Skin epidermis (tissue), 12 donors: Measurements from ENCODE around the gene ZBTB3.
"Not testable (repeated sequence)": the region's sequence is repeated elsewhere in the genome, so short reads cannot be mapped to it uniquely, and the experiment has no call there.

Experiments used
- H3K27ac ChIP-seq, 21 experiments: fragments of 200-600 bp; sonication (generic) in 11 of 21; one replicate each; pipeline ENCODE4 v1.5.0; 2020; ENCODE audit warnings: mild to moderate bottlenecking in 3 of 21, inconsistent platforms in 2 of 21, moderate library complexity in 2 of 21
- H3K4me3 ChIP-seq, 7 experiments: fragments of 200-600 bp; sonication (generic) in 2 of 7; one replicate each; pipeline ENCODE4 v1.5.0; 2020; ENCODE audit warnings: inconsistent platforms in 2 of 7, mild to moderate bottlenecking in 2 of 7, moderate library complexity in 1 of 7

Gene ZBTB3

DNA sequence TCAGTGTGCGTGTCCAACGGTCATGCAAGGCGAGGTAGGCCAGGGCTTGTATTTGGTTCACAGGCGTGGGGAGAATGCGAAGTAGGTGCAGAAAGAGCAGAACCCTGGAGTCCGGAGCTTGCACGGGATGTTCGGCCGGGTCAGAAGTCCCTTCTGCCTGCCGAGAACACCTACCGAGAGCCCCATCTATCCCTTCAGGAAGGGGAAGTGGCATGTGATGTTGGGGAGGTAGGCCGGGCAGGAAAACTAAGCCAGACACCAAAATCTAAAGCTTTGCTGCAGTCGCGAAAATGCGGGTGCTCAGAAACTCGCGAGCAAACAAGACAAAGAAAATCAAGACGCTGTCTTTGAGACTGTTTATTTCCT is 16.8 kb upstream of the ZBTB3 start:
- Histone ChIP-seq H3K4me3 (peak overlapping the region; percentile 58 to 74 (median 67)), H3K27ac (peak overlapping the region in 20 of 21 experiments; percentile 76 to 97 (median 90))

- peak overlapping the region in 18 of 21 experiments; percentile 52 to 92 (median 82) for H3K27ac ChIP-seq
These were observed 6.9 kb upstream of the ZBTB3 start for GRCh38 chr11:62760867-62761227.

DNA sequence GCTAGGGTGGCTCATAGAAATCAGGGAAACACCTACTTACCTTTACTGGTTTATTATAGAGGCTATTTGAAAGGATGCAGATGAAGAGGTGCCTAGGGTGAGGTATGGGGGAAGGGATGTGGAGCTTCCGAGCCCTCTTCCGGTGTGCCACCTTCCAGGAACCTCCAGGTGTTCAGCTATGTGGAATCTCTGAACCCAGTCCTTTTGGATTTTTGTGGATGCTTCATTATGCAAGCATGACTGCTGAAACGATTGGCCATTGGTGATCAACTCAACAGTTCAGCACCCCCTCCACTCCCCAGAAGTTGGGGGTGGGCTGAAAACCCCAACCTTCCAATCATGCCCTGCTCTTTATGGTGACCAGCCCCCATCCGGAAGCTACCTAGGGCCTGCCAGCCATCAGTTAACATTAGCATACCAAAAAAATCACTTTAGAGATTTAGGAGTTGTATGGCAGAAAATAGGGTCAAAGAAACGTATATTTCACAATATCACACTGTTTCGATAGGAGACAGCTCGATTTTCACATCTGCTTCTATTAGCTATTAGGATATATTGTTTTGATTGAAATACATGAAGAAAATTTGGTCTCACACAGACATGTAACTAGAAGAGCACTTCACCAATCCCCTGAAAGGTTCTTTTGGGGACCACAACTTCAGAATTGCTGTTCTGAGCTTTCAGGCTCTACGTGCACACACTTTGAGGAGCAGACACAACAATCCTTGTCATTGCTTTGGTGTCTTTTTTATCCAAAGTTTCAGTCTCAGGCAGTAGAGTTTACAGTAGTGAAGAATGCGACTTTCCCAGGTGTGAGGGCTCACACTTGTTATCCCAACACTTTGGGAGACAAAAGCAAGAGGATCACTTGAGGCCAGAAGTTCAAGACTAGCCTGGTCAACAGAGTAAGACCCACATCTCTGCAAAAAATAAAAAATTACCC is 4.2 kb upstream of the ZBTB3 start:
- no peak overlapping the region for H3K4me3 ChIP-seq
- no peak overlapping the region for H3K27ac ChIP-seq

More at GRCh38 chr11:62760867-62761227, 6.9 kb upstream of the ZBTB3 start:
- peak overlapping the region; percentile 54 to 80 (median 67) for H3K4me3 ChIP-seq

- Histone ChIP-seq H3K27ac (no peak overlapping the region), H3K4me3 (no peak overlapping the region)
These were observed 1.2 kb upstream of the ZBTB3 start for GRCh38 chr11:62755086-62755615.

- H3K27ac ChIP-seq, result peak overlapping the region in 20 of 21 experiments; percentile 27 to 97 (median 88)
These were observed 795 bp downstream of the ZBTB3 start for GRCh38 chr11:62752994-62753735.

GRCh38 chr11:62752177-62752785 is 1.7 kb downstream of the ZBTB3 start:
- Histone ChIP-seq H3K27ac (peak overlapping the region in 5 of 21 experiments; percentile 88 to 97 (median 92)), H3K4me3 (no peak overlapping the region)

More at GRCh38 chr11:62752994-62753735, 795 bp downstream of the ZBTB3 start:
- H3K4me3 ChIP-seq, result peak overlapping the region; percentile 41 to 60 (median 53)

DNA sequence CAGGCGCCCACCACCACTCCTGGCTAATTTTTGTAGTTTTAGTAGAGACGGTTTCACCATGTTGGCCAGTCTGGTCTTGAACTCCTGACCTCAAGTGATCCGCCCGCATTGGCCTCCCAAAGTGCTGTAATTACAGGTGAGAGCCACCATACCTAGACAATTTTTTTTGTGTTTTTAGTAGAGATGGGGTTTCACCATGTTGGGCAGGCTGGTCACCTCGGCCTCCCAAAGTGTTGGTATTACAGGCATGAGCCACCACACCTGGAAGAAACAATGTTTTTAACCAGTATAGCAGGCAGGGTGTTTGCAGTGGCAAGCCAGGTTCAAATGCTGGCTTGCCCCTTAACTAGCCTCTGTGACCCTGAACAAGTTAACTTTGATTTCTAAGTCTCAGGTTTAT is 4.0 kb downstream of the ZBTB3 start:
- peak overlapping the region in 3 of 21 experiments; percentile 15 to 24 (median 22) for H3K27ac ChIP-seq
- H3K4me3 ChIP-seq, result not testable (repeated sequence)

- H3K4me3 ChIP-seq, result no peak overlapping the region
- no peak overlapping the region for H3K27ac ChIP-seq
These were observed 6.3 kb downstream of the ZBTB3 start for GRCh38 chr11:62747475-62748160.

GRCh38 chr11:62737196-62737595 is 16.8 kb downstream of the ZBTB3 start:
- Histone ChIP-seq H3K4me3 (no peak overlapping the region), H3K27ac (no peak overlapping the region)

- Histone ChIP-seq H3K4me3 (no peak overlapping the region), H3K27ac (no peak overlapping the region)
These were observed 21.1 kb downstream of the ZBTB3 start for GRCh38 chr11:62732830-62733229.

DNA sequence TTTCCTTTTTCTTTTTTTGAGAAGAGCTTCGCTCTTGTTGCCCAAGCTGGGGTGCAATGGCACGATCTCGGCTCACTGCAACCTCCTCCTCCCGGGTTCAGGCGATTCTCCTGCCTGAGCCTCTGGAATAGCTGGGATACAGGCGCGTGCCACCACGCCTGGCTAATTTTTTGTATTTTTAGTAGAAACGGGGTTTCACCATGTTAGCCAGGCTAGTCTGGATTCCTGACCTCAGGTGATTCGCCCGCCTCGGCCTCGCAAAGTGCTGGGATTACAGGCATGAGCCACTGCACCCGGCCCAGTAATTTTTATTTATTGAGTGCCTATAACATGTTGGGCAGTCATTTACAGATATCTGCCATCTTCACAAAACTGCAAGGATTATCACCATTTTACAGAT is 23.9 kb downstream of the ZBTB3 start:
- H3K27ac ChIP-seq, result peak overlapping the region in 14 of 21 experiments; percentile 19 to 99 (median 94)
- peak overlapping the region in 6 of 7 experiments; percentile 68 to 97 (median 90) for H3K4me3 ChIP-seq

GRCh38 chr11:62728171-62728988 is 25.6 kb downstream of the ZBTB3 start, which contains the start of gene TTC9C:
Gene TTC9C (plus strand): TSS chr11:62728486. CDS start chr11:62728849, 363 bp downstream.
- H3K4me3 ChIP-seq, result peak within 1 kb of the TSS; percentile 68 to 97 (median 90)
- peak within 1 kb of the TSS; percentile 68 to 99 (median 94) for H3K27ac ChIP-seq

DNA sequence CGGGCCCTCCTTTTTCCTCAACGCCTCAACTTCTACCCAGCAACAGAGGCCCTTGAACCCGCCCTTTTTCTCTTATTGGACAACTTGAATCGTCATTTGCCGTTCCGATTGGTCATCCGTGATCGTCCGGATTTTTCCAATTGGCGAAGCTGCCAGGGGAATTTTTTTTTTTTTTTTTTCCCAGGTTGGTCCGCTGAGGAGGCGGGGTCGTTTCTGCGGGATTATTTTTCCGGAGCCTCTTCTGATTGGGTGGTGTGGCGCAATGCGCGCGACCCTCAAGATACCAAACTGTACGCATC is 26.1 kb downstream of the ZBTB3 start:
- peak overlapping the region; percentile 68 to 99 (median 94) for H3K27ac ChIP-seq
- peak overlapping the region; percentile 68 to 97 (median 90) for H3K4me3 ChIP-seq

DNA sequence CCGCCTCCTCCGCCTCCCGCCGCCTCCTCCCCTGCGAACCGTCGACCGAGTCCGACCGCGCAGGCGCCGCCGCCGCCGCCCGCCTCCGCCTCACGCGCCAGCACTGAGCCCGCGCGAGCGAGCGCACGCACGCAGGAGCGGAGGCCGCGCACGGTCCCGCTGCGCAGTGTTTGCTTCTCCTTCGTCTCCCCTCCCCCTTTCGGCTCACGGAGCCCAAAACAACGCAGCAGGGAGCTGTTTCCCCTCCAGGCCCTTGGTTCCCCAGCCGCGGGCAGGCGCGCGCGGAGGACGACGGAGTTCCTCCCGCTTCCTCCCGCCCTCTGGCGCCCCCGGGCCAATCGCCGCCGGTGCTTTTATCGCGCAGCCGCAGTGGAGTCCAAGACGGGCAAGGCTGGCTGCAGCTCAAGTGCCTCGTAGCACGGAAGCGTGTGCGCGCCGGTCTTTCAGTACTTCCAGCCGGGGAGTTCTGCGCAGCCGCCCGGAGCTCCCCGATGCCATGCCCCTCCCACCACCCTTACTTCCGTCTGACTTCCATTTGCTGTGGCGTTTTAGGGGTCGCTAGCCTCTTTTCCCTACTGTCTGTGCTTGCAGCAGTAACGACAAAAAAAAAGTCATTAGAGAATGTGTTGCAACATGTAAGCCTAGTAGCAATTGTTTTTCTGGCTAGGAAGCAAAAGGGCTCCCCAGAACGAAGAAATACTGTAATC is 26.6 kb downstream of the ZBTB3 start, which contains the start of gene HNRNPUL2:
HNRNPUL2 (minus strand) TSS at position 293 of the 707 bp plus-strand sequence. CDS start 301 bp downstream, outside the sequence.
- Histone ChIP-seq H3K4me3 (peak within 1 kb of the TSS; percentile 68 to 97 (median 90)), H3K27ac (peak within 1 kb of the TSS; percentile 86 to 99 (median 94))

GRCh38 chr11:62726915-62727164 is 27.1 kb downstream of the ZBTB3 start:
- Histone ChIP-seq H3K27ac (peak overlapping the region; percentile 86 to 99 (median 94)), H3K4me3 (peak overlapping the region; percentile 68 to 97 (median 90))

- H3K4me3 ChIP-seq, result peak overlapping the region; percentile 68 to 97 (median 90)
- H3K27ac ChIP-seq, result peak overlapping the region; percentile 86 to 99 (median 94)
These were observed 27.6 kb downstream of the ZBTB3 start for GRCh38 chr11:62726156-62726914.

- Histone ChIP-seq H3K27ac (peak overlapping the region in 18 of 21 experiments; percentile 86 to 99 (median 94)), H3K4me3 (peak overlapping the region; percentile 68 to 97 (median 90))
These were observed 28.3 kb downstream of the ZBTB3 start for GRCh38 chr11:62725646-62726045.
